AG09309 (cell line): ENCODE data around the gene MYO1D.

Experiments
- DNase-seq: peaks from one replicate; pipeline ENCODE4 v3.0.0-alpha.2; 2010; ENCODE audit warnings: low read depth
- H3K4me3 ChIP-seq: 2 replicates; pipeline ENCODE4 v1.5.1; 2011; ENCODE audit warnings: mild to moderate bottlenecking, low read depth, low read length, moderate library complexity; ENCODE audit not compliant: control insufficient read depth
- CTCF ChIP-seq: IDR thresholded peaks from 2 replicates; pipeline ENCODE4 v1.5.1; 2011; ENCODE audit warnings: mild to moderate bottlenecking, low read depth, low read length, inconsistent platforms; ENCODE audit not compliant: insufficient read depth, control insufficient read depth; ENCODE audit errors: missing control alignments

The MYO1D gene

GRCh38 chr17:32518646-32519227, 358.2 kb downstream of the MYO1D start:
- H3K4me3 ChIP-seq = peak overlapping the region; percentile 41
- DNase-seq = no peak

GRCh38 chr17:32517982-32518381, 358.9 kb downstream of the MYO1D start:
- TF ChIP-seq CTCF = no peak
- DNase-seq = no peak
- H3K4me3 ChIP-seq = no peak overlapping the region

More at GRCh38 chr17:32518646-32519227, 358.2 kb downstream of the MYO1D start:
- TF ChIP-seq CTCF = no peak

- no peak for TF ChIP-seq CTCF
- no peak overlapping the region for H3K4me3 ChIP-seq
- no peak for DNase-seq
Observed at GRCh38 chr17:32516940-32517701, 359.8 kb downstream of the MYO1D start.

- DNase-seq = no peak
- TF ChIP-seq CTCF = no peak
- no peak overlapping the region for H3K4me3 ChIP-seq
Observed at GRCh38 chr17:32516450-32516849, 360.5 kb downstream of the MYO1D start.

GRCh38 chr17:32515677-32516383, 361.1 kb downstream of the MYO1D start:
- no peak overlapping the region for H3K4me3 ChIP-seq
- no peak for DNase-seq
- no peak for TF ChIP-seq CTCF

DNA sequence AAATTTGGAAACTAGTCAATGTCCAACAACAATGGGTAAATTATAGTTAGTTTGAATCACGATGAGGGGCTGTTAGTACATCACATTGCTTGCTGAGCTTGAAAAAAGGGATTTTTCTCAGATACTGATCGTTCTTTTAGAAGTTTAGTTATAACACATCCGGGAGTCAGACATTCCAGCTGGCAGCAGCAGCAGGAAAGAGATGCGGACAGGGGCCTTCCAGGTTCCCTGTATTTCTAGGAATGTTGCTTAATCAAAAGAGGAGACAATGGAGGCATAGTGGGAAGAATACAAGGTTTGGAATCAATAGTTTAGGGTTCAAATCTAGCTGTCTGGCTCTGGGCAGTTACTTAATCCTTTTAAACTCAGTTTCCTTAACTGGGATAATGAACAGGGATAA, 362.3 kb downstream of the MYO1D start:
- H3K4me3 ChIP-seq = no peak overlapping the region
- no peak for TF ChIP-seq CTCF
- DNase-seq = no peak
